Activated CD8-positive, alpha-beta memory T cell treated with anti-CD3 and anti-CD28 coated beads for 36 hours (primary cell): ENCODE data around the gene ZNF474. TPM values are rescaled to one million over a fixed set of nuclear protein-coding genes. Genes with fewer than 3 reads are reported as not detected.

ENCODE experiments used
- CTCF ChIA-PET: fragments of 350-600 bp; sonication (Branson Sonifier 250); formaldehyde crosslinking; loops from one replicate; lab custom pipeline; 2021; ENCODE audit warnings: antibody characterized with exemption; lab: Charles Lee
- POLR2A ChIA-PET: fragments of 350-600 bp; sonication (Branson Sonifier 250); formaldehyde crosslinking; loops from one replicate; lab custom pipeline; 2021; ENCODE audit warnings: antibody characterized with exemption; lab: Charles Lee
- total RNA-seq, 2 experiments: library from RNA; stranded (reverse); gene quantifications; one replicate each; pipeline ENCODE4 v1.2.3, GENCODE V29; 2021

ZNF474 gene
- total RNA-seq, 2 experiments from 2014 or later: not detected

DNA sequence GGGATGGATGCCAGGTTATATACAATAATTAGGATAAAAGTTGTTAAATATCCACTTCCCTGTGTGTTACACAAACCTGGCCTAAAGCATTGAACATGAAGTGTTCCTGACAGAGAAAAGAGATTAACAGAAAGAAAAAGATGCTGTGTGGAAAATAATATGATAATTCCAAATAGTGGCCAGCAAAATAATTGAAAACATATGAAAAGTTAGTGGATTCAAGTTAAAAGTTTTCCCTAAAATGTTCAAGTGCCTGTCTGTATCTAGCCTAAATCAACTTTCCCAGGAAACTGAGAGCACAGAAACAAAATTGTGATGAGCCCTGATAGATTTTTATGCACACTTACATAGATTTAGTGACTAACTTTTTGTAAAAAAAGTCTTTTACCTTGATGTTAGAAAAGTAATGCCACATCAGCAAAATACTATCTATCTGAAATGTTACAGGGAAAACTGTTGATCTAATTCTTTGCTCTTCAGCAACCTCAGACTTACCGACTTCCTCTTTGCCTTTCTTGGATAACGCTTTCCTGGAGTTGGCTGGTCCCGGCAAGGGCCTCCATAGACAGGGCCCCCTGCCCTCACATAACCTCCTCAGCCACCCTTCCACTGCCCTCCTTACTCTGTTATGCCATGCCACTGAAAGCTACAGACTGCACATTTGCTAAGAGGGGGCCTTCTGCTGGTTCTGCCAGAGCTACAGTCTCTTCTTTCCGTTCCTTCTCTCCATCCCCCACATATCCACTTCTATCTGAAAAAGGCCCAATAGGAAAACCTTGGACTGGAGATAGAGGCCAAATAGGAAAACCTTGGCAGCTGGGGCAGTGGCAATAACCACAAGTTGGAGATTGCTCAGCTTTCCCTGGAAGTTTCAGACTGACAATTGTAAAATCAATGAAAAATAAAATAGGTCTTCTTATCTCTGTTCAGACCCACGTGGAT, 44.4 kb downstream of the ZNF474 start:
- ChIA-PET CTCF (no interaction called here), POLR2A (no interaction called here)

- POLR2A ChIA-PET: no interaction called here
- CTCF ChIA-PET: no interaction called here
Observed at GRCh38 chr5:122175091-122175490, 45.7 kb downstream of the ZNF474 start.

- ChIA-PET CTCF (no interaction called here), POLR2A (no interaction called here)
Observed at GRCh38 chr5:122175852-122176251, 46.5 kb downstream of the ZNF474 start.

DNA sequence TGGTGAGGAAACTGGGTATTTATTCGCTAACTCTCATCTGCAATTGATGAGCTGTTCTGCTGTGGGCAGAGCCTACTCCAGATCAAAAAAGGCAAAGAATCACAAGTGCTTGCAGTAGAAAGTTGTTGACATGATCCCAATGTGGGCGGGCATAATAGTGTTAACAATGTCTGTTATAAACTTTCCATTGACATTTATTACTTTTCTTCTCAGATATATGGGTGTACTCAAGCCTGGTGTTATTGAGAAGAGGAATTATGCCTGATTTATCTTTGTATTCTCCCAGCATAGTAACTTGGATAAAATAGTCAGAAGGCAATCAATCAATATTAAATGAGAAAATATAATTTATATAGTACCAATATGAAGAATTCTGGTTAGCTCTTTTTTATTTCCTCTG, 47.8 kb downstream of the ZNF474 start:
- CTCF ChIA-PET: no interaction called here
- POLR2A ChIA-PET: no interaction called here

DNA sequence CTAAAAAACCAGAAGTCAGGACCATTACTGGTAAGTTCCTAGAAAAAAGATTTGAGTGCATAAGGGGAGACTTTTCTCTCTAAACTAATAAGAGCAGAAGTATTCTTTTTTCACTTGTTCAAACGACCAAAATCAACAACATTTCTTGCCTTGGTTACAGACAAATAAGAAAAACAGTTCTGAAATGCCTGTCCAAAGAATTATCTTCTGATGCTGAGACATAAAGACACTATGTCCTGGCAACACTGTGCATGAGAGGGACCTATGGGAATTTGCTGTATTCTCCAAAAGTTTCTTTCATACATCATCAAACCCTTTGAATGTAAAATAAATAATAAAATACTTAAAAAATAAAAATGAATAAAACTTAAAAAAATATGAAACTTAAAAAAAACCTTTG, 50.4 kb downstream of the ZNF474 start:
- ChIA-PET CTCF (no interaction called here), POLR2A (no interaction called here)

GRCh38 chr5:122180146-122180712, 50.9 kb downstream of the ZNF474 start:
- CTCF ChIA-PET: no interaction called here

GRCh38 chr5:122180863-122181548, 51.7 kb downstream of the ZNF474 start:
- POLR2A ChIA-PET: no interaction called here
- CTCF ChIA-PET: no interaction called here

More at GRCh38 chr5:122180146-122180712, 50.9 kb downstream of the ZNF474 start:
- POLR2A ChIA-PET: no interaction called here

DNA sequence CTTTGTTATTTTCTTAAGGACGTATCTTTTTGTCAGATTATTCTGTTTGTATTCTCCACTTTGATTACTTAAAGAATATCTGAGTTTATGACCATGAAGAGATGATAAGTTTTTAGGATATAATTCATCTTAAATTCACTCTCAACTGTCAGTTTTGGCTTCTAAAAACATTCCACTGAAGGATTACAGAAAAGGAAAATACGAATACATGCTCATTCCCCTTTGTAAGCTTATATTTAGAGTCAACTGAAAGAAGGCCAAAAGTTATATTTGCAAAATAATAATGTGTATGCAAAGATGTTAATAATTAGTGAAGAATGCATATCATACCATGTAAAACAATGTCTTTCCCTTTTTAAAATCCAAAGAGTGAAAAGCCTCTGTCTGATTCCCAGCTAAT, 52.5 kb downstream of the ZNF474 start:
- CTCF ChIA-PET: no interaction called here
- POLR2A ChIA-PET: no interaction called here

DNA sequence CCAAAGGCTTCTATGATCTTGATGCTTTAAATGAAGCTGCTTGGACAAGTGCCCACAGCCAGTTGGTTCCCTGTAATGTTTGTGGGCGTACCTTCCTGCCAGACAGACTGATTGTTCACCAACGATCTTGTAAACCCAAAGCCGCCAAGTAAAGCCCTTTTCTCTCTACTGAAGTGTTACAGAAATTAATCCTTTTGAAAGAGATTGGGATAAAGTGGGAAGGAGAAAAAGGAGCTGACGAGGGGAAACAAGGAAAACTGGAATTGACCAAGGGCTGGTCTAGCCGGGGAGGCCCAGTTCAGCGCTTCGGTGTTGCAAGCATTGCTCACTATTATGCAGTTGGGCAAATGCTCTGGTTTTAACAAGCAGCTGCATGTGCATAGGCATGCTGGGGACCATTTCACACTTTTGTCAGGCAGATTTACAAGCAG, 53.2 kb downstream of the ZNF474 start:
- ChIA-PET CTCF (no interaction called here), POLR2A (no interaction called here)

GRCh38 chr5:122183098-122183787, 53.9 kb downstream of the ZNF474 start:
- POLR2A ChIA-PET: no interaction called here
- CTCF ChIA-PET: no interaction called here

DNA sequence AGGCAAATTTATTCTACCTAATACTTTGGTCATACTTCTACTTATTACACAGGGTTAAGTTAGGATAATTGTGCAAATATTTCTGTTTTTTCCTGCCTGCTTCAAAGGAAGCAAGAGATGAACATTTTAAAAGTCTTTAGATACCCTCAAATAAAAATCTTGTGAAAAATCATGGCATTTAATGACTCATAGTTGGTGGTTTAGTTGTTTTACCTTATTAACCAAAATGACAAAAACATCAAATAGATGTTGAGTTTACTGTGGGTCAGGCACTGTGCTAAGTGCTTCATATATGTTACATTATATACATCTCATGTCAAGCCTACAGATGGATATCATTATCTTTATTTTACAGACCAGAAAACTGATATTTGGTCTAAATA, 54.4 kb downstream of the ZNF474 start:
- CTCF ChIA-PET: no interaction called here
- POLR2A ChIA-PET: no interaction called here

DNA sequence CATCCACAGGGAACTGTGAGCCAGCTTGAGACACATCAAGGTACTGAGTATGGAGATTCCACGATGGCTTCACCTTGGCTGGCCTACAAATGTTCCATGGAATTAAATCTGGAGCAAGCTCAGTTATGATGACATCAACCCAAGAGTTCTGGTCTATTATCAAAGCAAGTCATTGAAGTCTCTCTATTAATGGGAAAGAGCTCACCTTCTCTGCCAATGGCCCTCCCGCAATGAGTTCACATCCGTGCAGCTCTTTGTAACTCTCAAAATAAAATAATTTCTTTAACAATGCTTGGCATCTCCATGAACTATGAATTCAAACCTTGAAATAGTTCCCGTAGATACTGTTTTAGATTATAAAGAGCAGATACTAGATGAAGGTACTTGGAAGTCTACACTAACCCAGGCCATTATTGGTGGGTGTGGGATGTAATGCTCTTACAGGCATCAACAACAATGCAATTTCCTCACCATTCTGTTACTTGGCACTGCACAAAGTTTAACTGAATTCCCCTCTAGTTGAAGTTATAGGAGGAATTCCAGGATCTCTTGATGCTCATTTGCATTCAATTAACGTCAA, 55.4 kb downstream of the ZNF474 start:
- POLR2A ChIA-PET: no interaction called here
- CTCF ChIA-PET: no interaction called here

- POLR2A ChIA-PET: no interaction called here
Observed at GRCh38 chr5:122187426-122187825, 58.1 kb downstream of the ZNF474 start.

GRCh38 chr5:122190156-122190555, 60.8 kb downstream of the ZNF474 start:
- POLR2A ChIA-PET: no interaction called here
- CTCF ChIA-PET: no interaction called here

More at GRCh38 chr5:122187426-122187825, 58.1 kb downstream of the ZNF474 start:
- CTCF ChIA-PET: no interaction called here

- POLR2A ChIA-PET: no interaction called here
Observed at GRCh38 chr5:122192497-122193496, 63.5 kb downstream of the ZNF474 start.

DNA sequence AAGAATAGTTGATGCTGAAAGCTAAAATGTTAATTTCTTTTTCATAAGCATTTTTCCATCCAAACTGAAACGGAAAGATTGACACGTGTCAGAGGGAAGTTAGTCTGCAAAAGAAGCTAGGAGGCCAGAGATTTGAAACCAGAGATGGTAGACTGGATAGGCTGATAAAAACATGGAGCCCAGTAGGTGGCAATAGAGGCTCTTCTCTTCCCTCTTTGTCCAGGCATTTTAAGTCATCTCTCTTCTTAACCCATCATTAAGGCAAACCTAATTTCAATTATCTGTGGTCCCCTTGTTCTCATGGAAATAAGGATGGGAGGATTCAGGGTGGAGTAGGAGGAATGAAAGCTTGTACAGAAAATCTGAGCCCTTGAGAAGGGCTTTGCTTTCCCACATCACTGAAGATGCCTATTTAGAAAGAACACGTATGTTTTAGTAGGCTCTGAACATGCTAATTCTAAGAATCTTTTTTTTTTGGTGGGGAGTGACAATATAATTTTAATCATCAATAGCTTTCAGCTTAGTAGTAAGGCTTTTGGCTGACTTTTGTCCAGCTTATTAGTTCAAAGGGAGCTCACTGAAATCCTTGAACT, 66.6 kb downstream of the ZNF474 start:
- POLR2A ChIA-PET: no interaction called here
- CTCF ChIA-PET: no interaction called here

More at GRCh38 chr5:122192497-122193496, 63.5 kb downstream of the ZNF474 start:
- CTCF ChIA-PET: no interaction called here

- POLR2A ChIA-PET: no interaction called here
- CTCF ChIA-PET: no interaction called here
Observed at GRCh38 chr5:122199146-122199545, 69.8 kb downstream of the ZNF474 start.

DNA sequence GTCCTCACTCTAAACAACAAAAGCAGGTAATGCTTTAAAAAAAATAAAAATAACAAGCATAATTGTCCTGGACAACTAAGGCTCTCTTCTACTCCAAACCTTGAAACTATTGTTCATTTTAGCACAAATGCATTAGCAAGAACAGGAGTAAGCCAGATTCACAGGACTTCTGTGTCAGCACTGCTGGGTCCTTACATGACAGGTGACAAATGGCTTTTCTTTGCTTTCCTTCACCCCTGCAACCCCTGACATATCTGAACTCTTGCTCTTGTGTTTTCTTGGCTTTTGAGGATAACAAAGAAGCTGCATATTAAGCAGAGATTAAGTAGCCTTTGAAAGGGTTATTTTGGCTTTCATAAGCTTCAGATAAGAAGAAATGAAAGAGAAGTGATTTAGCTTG, 71.1 kb downstream of the ZNF474 start:
- ChIA-PET CTCF (no interaction called here), POLR2A (no interaction called here)
